NK-92 treated with Interleukin-12 subunit alpha and Interleukin-12 subunit beta, amount 100 ng/mL, for 24 hours (cell line): ENCODE data around the gene IPO7.
A peak's percentile ranks its signal among the peaks of the same experiment; 100 is the strongest.
"Not testable (repeated sequence)": the region's sequence is repeated elsewhere in the genome, so short reads cannot be mapped to it uniquely, and the experiment has no call there.

Experiments
- DNase-seq: peaks from one replicate; lab custom pipeline; 2025; lab: John Stamatoyannopoulos, UW

Gene IPO7

DNA sequence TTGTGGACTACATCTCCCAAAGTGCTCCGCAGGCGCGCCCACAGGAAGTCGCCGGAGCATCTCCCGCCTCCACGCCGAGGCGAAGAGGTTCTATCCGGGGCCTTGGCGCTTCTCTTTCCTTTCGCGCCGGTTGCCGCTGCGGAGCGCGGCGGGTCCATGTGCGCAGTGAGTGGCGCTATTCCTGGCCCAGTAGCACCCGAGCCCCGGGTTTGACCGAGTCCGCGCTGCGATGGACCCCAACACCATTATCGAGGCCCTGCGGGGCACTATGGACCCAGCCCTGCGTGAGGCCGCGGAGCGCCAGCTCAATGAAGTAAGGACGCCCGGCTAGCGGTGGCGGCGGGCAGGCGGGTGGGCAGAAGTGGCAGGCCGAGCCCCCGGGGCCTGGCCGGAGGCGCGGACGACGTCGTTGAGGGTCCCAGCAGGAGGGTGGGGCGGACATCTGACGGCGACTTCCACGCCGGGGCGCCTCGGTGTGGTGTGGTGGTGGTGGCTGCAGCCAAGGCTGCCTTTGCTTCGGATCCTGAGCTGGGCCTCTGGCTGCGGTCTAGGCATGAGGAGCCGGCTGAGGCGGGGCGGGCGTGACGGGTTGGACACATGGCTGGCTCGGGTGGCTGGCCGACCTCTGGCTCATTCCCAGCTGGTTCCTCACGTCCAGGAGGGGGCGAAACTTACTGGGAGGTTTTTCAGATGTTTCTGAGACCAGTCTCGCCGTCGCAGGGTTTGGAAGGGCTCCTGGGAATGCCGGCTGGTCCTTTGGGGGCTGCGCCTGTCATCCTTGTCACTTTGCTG is at the start of gene IPO7:
TSS of gene IPO7 (plus strand) at position 118 of the 792 bp plus-strand sequence. CDS start at position 230, 112 bp downstream.
- peak; percentile 83 for DNase-seq

DNA sequence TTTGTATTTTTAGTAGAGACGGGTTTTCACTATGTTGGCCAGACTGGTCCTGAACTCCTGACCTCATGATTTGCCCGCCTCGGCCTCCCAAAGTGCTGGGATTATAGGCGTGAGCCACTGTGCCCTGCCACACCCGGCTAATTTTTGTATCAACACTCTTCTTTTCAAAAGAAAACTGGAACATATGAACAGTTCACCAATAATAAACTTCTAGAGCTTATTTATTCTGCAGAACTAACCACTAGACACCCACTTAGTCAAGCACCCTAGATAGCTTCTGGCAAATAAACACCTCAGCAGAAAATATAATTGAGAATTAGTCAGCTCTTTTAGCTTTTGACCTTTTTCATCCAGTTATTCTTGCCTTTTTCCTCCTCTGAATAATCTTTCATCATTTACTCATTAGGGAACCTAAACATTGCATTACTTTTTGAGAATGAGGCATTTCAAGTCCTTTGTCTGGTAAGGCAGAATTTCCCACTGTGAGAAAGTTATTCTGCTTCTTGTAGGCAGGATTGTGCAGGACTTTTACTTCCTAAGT is 42.7 kb upstream of the IPO7 start:
- DNase-seq: no peak

DNA sequence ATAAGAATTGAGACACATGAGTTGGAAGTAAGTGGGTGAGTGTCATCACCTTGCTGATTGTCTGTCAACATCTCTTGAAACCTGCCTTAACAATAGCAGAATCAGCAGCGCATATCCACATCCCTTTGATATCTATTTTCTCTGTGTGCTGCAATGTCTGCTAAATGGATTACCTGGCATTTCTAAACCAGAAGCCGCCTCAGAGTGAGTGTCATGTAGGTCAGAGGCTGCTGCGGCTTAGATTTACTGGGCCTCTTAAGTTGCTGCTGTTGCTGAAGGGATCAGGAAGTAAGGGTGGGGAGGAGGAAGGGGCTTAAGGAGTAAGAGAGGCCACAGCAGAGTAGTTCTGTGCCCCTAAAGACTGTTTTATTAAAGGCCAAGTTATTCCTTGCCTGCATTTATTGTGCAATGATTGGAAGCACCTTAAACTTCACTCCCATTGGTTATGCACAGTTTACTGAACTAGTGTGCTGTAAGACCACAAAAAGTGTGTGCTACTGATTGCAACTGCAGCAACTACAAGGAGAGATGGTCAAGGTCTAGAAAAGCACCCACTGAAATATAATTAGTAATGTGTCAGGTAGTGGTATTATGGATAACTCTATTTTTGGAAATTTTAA is 40.3 kb upstream of the IPO7 start:
- no peak for DNase-seq

DNA sequence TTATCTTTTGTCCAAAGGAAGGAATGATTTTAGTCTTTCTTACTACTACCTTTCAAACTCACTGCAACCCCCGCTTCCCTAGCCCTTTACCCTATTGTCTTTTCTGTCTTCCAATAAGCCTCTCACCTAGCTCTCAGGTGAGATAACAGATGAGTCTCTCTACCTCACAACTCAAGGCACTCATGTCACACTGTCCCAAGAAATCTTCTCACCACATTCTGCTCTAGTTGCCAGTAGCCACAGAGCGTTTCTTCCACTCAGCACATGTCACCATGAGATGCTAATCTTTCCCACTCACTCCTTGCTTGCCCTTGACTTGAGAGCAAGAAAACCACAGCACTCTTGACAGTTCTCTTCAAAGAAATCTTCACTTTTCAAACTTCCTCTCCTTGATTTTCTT is 37.4 kb upstream of the IPO7 start:
- DNase-seq: no peak

DNA sequence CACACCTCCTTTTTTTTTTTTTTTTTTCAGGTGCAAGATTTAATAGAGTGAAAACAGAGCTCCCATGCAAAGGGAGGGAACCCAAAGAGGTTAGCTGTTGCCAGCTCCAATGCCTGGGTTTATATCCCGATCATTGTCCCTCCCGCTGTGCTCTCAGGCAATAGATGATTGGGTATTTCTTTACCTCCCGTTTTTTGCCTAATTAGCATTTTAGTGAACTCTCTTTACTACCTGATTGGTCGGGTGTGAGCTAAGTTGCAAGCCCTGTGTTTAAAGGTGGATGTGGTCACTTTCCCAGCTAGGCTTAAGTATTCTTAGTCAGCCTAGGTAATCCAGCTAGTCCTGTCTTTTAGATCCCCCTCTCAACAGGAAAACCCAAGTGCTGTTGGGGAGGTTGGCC is 36.7 kb upstream of the IPO7 start:
- not testable (repeated sequence) for DNase-seq

DNA sequence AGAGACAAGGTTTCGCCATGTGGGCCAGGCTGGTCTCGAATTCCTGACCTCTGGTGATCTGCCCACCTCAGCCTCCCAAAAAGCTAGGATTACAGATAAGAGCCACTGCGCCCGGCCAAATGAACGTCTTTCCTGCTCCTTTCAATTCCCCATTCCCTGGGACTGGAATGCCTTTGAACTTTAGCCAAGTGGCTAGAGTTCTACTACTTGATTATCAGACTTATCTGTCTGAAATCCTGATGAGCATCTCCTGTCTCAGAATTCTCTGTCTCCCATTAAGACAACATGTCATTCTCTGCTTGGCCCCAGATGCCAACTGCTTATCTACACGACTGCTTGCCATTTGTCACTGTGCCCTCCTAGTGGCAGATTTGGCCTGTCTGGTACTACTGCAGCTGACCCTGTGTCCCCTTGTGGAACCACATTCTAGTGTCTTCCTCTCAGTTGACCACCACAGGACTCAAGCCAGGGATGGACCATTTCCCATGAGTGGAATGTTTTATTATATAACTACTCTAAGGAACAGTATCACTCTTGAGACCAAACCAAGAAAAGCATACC is 33.1 kb upstream of the IPO7 start:
- DNase-seq: no peak

DNA sequence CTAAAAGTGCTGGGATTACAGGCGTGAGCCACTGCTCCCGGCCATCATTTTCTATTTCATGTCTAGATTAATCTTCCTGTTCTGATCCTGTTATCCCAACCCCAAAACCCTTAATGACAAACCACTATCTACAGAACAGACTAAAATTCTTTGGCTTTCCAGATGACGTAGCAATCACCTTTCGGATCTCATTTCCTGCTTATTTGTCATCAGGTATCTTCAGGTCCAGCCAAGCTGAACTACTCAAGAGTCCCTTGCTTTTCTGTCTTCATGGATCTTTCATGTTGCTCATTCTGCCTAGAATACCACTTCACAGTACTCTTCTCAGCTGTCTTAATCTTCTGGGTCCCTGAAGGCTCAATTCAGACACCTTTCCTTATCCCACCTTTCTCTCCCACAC is 27.4 kb upstream of the IPO7 start:
- DNase-seq: no peak

DNA sequence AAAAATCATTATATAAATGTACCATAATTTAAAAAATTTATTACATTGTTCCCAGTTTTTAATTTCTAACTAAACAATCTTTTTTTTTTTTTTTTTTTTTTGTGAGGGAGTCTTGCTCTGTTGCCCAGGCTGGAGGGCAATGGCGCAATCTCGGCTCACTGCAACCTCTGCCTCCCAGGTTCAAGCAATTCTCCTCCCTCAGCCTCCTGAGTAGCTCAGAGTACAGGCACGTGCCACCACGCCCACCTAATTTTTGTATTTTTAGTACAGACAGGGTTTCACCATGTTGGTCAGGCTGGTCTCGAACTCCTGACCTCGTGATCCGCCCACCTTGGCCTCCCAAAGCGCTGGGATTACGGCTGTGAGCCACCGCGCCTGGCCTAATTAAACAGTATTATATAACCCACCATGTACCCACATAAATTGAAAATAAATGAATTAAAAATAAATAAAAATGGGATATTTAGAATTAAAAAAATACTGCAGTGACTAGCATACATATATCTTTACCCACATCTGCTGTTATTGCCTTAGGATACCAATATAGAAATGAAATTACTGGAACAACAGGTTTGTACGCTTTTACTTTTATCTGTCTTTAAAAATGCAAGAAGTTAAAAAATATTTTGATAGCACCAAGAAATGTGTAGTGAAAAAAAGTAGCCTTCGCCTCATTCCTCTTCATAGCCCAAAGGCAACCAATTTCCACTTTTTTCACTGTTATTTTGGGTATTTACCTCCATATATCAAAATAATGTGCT is 23.4 kb upstream of the IPO7 start:
- not testable (repeated sequence) for DNase-seq

DNA sequence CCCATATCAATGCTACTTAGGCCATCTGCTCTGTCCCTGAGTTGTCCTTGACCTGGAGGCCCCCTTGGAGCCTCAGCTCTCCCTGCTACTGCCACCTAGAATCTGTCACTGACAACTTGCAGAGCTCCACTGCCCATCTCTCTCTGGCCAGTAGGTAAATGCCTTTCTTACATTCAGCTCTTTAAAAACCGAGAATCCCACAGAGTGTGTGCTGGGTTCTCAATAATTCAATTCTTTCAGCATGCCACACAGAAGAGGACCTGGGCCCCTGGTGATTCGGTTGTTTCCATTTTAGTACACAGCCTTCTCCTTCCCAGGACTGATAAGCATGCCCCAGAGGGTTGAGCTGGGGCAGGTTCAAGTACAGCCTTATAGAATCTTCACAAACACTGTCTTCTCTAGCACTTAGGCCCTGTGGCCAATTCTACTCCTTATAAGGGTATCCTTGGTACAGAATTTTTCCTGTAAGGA is 22.0 kb upstream of the IPO7 start:
- no peak for DNase-seq

DNA sequence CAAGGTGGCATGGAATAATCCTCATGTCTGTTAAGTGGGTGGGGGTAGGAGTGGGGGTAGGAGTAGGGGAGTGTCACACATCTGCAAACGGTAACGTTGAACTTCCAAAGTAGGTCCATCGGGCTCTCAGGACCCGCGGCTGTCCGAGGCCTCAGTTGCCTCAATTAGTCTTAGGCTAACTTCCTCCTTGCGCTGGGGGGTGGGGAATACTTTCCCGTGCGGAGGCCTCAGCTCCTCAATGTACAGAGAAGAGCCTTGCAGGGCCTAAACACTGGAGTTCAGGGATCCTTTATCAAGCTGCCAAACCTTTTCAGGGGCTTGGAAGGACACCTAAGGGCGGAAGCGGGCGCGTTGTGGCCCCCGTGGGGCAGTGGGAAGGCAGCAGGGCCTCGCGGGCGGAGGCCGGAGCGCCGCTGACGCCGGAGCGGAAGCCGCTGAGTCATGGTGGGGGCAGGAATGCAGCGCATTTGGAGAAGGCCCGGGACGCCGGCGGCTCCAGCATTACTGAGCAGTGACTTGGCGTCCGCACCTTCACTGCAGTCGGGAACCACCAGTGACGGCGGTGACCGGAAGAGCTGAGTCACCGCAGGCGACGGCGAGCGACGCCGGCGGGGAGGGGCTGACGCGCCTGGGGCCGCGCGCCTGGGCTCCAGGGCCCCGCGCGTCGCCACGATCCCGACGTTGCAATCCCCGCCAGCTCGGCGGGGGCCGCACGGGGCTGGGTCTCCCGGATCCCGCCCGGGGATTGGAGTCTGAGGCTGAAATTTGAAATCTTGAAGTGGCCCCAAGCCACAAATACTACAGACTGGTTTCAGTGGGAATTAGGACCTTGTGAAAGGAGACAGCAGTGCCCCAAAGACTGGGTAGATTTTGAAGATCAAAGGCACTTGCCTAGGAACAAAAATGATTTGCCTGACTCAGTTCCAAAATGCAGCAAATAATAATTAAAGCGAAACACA is 20.2 kb upstream of the IPO7 start:
- DNase-seq: peak; percentile 94

DNA sequence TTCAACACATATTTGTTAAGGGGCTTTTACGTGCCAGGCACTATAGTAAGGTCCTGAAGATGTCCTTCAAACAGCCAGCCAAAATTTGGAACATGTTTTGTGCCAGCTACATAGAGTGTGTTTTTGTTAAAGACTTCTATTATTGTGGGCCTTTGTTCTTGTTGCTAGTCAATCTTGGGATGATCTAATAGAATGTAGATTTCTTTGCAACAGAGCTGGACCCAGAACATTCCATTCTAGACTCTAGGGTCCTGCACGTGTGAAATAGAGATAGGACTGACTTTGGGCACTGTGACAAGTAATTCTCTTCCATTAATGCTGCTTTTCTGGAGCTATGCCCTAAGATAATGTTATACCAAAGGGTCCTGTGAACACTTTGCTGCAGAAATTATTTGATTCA is 16.9 kb upstream of the IPO7 start:
- DNase-seq: no peak

DNA sequence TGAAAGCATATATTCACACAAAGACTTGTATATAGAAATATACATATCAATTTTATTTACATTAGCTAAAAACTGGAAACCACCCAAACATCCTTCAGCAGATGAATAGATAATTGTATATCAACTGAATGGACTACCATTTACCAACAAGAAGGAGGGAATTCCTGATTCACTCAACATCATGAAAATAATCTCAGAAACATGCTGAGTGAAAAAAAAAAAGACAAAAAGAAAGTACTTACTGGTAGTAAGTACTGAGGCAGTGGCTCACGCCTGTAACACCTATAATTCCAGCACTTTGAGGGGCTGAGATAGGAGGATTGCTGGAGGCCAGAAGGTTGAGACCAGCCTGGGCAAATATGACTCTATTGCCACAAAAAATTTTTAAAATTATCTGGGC is 7.4 kb upstream of the IPO7 start:
- DNase-seq: no peak

DNA sequence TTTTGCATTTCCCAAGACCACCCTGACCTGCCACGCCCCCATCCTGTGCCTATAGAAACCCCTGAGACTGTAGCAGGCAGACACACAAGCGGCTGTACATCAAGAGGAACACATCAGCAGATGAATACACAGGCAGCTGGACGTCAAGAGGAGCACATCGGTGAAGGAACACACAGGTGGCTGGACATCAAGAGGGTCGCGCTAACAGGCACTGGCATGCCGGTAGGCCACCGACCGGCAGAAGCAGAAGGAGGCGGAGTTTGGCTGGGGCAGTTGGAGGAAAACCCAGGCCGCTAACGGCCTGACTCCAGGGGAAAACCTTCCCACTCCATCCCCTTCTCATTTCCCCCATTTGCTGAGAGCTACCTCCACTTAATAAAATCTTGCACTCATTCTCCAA is 5.4 kb upstream of the IPO7 start:
- DNase-seq: no peak

DNA sequence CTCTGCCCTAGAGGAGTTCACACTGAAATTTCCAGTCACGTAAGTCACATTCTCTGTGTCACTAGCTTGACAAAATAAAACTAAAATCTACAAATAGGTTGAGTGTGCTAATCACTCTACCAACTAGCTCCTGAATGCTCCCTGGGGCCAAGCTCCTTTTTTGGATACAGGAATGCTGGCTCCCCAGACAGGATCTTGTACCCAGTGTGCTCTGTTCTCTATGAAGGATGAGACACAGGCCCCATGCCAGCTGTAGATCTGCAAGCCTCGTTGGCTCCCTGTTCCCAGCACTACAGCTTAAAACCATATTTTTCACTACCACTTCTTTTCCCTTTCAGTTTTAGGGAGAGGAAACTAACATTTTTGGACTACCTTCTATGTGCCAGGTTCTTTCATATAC is 3.7 kb upstream of the IPO7 start:
- no peak for DNase-seq

DNA sequence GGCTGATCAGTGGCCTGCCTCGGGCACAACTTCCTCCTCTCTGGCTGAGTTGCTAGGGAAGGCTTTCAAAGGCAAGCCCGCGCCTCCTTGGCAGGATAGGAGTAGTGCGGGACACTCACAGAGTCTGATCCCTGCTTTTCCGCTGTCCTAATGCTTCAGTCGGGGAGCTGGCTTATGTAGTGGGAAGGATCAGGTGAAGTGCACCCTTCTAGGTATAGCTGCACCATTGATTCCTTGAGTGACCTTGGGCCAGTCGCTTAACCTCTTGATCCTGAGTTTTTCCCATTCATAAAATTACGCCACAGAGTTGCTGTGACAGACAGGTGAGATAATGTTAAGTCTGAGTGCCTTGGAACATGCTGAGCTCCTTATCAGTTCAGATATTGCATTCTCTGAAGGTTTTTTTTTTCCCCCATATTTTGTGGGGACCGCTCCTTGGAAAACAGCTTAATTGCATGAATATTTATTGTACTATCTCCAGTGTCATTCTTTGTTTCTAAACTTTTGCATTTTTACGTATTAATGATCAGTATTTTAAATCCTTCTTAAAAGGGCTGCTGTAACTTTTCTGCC is 961 bp downstream of the IPO7 start:
- no peak for DNase-seq

DNA sequence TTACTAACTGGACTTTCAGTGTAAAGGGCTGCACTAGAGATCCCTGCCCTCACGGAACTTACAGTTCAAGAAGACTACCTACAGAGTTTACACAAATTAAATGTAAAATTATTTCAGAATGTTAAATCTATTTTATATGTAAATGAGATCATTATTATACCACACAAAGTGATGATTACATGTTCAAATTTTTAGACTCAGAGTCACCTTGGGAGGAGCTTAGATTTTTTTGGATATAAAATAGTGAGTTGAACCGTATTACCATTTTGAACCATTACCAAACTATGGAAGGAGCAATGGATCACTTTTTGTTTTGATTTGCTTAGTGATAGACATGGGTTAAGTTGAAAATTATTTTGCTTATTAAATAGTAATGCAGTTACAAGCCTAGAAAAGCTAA is 1.6 kb downstream of the IPO7 start:
- DNase-seq: no peak

DNA sequence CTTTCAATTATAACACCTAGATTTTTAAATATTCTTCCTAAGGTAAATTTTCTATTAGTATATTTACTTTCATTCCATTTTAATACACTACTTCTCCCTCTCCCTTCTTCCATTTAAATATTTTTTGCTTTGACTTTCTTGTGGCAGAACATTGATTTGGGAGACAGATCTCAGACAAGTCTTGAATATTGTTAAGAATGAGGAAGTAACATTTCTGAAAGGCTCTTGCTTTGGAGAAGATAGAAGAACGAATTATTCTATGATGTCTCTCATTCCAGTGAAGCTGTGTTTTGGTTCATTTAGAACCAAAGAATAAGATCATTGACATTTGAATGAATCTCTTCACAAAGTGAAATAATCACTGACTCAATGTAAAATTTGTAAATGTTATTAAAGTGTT is 2.4 kb downstream of the IPO7 start:
- DNase-seq: no peak

DNA sequence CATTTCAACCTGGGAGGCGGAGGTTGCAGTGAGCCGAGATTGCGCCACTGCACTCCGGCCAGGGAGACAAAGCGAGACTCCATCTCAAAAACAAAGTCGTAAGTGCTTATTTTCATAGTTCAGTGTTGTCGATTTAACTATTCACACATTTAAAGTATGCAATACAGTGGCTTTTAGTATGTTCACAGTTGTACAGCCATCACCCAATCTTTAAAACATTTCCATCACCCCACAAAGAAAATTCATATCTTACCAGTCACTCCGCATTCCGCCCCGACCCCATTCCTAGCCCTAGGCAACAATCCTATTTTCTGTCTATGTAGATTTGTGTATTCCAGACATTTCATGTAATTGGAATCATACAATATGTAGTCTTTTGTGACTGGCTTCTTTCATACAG is 11.9 kb downstream of the IPO7 start:
- no peak for DNase-seq

DNA sequence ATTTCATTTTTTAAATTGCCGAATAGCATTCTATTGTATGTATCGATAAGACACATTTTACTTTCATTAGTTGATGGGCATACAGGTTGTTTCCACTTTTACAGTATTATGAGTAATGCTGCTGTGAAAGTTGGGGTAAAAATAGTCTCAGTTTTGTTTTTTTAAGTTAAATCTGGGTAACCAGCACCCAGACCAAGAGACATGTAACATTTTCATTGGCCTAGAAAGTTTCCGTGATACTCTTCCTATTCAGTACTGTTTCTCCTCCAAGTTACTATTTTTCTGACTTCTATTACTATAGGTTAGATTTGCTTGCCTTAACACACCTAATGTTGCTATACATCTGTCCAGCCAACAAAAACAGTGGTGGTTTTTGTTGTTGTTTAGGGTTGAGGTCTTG is 12.3 kb downstream of the IPO7 start:
- no peak for DNase-seq

DNA sequence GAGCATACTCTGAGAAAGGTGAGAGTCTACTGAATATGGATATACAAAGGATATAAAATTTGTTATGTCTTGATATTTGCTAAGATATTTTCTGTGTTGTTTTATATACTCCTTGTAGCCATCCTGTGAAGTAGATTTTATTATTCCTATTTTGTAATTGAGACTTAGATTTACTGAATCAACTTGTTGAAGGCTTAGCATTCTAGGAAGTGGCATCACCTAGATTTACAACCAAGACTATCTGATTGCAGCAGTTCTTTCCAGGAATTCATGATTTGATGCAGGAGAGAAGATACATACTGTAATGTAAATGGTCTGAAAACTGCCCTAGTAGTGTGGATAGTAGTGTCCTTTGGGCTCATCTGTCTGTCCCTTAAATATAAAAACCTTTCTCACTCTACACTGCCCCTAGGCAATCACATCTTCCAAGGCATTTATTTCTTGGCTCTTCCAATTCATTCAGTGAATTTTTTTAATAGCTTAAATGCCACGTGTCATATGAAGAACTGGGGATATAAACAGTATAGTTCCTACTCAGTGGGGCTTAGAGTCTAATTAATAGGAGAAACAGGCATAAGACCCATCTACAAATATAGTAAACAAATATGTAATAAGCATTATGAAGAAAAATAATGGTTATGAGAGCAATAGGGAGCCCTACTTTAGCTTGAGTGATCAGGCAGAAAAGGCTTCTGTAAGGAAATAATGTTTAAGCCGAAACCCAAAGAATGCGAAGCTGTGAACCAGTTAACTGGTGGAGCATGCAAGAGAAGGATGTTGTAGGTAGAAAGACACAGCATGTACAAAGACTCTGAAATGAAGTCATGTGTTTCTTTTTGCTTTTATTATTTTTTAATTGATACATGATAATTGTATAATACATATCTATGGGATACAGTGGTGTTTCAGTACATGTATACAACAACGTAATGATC is 13.6 kb downstream of the IPO7 start:
- DNase-seq: no peak
